ENCODE data around the gene PRTG.

DNA sequence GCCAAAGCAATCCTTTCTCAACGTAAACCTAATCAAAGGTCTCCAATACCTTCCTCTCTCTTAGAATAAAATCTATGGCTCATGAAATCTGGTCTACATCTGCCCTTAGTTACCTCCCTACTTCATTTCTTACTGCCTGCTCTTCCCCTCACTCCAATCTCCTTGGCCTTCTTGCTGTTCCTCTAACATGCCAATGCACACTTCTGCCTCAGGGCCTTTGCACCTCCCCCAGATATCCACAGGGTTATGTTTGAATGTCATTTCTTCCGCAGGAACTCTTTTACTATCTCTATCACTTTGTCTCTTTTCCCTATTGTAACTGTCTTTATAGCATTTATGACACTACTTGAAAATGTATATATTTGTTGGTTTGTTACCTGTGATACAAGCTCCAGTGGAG lies 110.5 kb downstream of the PRTG start:
- TF ChIP-seq POLR2A (IDR thresholded peaks at IDR 0.05; ENCODE audit: low read depth, low read length) (no peak), SPI1 (IDR thresholded peaks at IDR 0.05; ENCODE audit: low read depth, low read length) (no peak)
